ENCODE data around the gene FBRSL1. TPM values are rescaled to one million over a fixed set of nuclear protein-coding genes. Genes with fewer than 3 reads are reported as not detected.
"Not testable (repeated sequence)": the region's sequence is repeated elsewhere in the genome, so short reads cannot be mapped to it uniquely, and the experiment has no call there.

Gene FBRSL1
- total RNA-seq, 1 donor from 2014 or later = 3.6 TPM

- DNase-seq (ENCODE audit: low read depth in 2 of 2) = no peak
Observed at GRCh38 chr12:132524405-132524804, 34.5 kb downstream of the FBRSL1 start.

- DNase-seq (ENCODE audit: low read depth in 2 of 2) = no peak
Observed at GRCh38 chr12:132525011-132525832, 35.3 kb downstream of the FBRSL1 start.

GRCh38 chr12:132525833-132526455 is 36.0 kb downstream of the FBRSL1 start:
- DNase-seq (ENCODE audit: low read depth in 2 of 2) = no peak

GRCh38 chr12:132527186-132527882 is 37.4 kb downstream of the FBRSL1 start:
- no peak for DNase-seq (ENCODE audit: low read depth in 2 of 2)

GRCh38 chr12:132527883-132528264 is 37.9 kb downstream of the FBRSL1 start:
- DNase-seq (ENCODE audit: low read depth in 2 of 2) = no peak

- no peak for DNase-seq (ENCODE audit: low read depth in 2 of 2)
Observed at GRCh38 chr12:132528564-132529106, 38.7 kb downstream of the FBRSL1 start.

GRCh38 chr12:132529156-132529839 is 39.3 kb downstream of the FBRSL1 start:
- no peak for DNase-seq (ENCODE audit: low read depth in 2 of 2)

- no peak for DNase-seq (ENCODE audit: low read depth in 2 of 2)
Observed at GRCh38 chr12:132529906-132530305, 40.0 kb downstream of the FBRSL1 start.

GRCh38 chr12:132530447-132530846 is 40.5 kb downstream of the FBRSL1 start:
- DNase-seq (ENCODE audit: low read depth in 2 of 2) = no peak

- no peak for DNase-seq (ENCODE audit: low read depth in 2 of 2)
Observed at GRCh38 chr12:132530851-132531250, 40.9 kb downstream of the FBRSL1 start.

- DNase-seq (ENCODE audit: low read depth in 2 of 2) = not testable (repeated sequence)
Observed at GRCh38 chr12:132532711-132533583, 43.0 kb downstream of the FBRSL1 start.

GRCh38 chr12:132533584-132533958 is 43.6 kb downstream of the FBRSL1 start:
- DNase-seq (ENCODE audit: low read depth in 2 of 2) = no peak

- no peak for DNase-seq (ENCODE audit: low read depth in 2 of 2)
Observed at GRCh38 chr12:132534076-132534475, 44.1 kb downstream of the FBRSL1 start.

- no peak for DNase-seq (ENCODE audit: low read depth in 2 of 2)
Observed at GRCh38 chr12:132535019-132535418, 45.1 kb downstream of the FBRSL1 start.

- DNase-seq (ENCODE audit: low read depth in 2 of 2) = no peak
Observed at GRCh38 chr12:132536102-132536876, 46.3 kb downstream of the FBRSL1 start.

GRCh38 chr12:132537049-132537448 is 47.1 kb downstream of the FBRSL1 start:
- no peak for DNase-seq (ENCODE audit: low read depth in 2 of 2)

GRCh38 chr12:132537836-132538662 is 48.1 kb downstream of the FBRSL1 start:
- no peak for DNase-seq (ENCODE audit: low read depth in 2 of 2)

GRCh38 chr12:132538663-132538990 is 48.7 kb downstream of the FBRSL1 start:
- no peak for DNase-seq (ENCODE audit: low read depth in 2 of 2)

Measured in lung microvascular endothelial cell (primary cell).